ENCODE measurements around the gene ATXN1.
"Not testable (repeated sequence)": the region's sequence is repeated elsewhere in the genome, so short reads cannot be mapped to it uniquely, and the experiment has no call there.

The ATXN1 gene

DNA sequence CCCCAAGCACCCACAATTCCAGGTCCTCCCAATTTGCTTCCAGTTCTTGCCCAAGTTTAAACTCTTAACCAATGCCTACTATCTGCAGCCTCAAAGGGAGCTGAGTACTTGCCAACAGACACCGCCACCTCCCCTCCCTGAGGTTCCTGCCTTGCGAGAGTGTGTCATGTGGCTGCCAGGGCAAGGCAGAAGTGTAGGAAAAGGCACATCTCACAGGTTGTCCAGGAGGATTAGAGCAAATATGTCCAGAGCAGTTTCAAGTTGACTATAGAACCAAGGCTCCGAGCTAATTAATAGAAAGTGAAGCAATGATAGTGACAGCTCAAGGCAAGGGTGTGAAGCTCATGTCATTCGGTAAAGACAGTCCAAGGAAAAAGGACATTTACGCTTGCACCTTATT is 127.8 kb downstream of the ATXN1 start:
- CTCF ChIA-PET, result interaction anchor here (2.2 kb wide), 1 partner anchor 41 kb away, joined by 8 read pairs; no protein-coding TSS in a partner anchor
- no peak for DNase-seq (ENCODE audit: extremely low spot score)
- POLR2A ChIA-PET, result no interaction called here
- TF ChIP-seq, protein P1, sequence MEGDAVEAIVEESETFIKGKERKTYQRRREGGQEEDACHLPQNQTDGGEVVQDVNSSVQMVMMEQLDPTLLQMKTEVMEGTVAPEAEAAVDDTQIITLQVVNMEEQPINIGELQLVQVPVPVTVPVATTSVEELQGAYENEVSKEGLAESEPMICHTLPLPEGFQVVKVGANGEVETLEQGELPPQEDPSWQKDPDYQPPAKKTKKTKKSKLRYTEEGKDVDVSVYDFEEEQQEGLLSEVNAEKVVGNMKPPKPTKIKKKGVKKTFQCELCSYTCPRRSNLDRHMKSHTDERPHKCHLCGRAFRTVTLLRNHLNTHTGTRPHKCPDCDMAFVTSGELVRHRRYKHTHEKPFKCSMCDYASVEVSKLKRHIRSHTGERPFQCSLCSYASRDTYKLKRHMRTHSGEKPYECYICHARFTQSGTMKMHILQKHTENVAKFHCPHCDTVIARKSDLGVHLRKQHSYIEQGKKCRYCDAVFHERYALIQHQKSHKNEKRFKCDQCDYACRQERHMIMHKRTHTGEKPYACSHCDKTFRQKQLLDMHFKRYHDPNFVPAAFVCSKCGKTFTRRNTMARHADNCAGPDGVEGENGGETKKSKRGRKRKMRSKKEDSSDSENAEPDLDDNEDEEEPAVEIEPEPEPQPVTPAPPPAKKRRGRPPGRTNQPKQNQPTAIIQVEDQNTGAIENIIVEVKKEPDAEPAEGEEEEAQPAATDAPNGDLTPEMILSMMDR (IDR thresholded peaks at IDR 0.05; ENCODE audit: control extremely low read depth, extremely low read depth, low read depth, missing control alignments), result no peak

DNA sequence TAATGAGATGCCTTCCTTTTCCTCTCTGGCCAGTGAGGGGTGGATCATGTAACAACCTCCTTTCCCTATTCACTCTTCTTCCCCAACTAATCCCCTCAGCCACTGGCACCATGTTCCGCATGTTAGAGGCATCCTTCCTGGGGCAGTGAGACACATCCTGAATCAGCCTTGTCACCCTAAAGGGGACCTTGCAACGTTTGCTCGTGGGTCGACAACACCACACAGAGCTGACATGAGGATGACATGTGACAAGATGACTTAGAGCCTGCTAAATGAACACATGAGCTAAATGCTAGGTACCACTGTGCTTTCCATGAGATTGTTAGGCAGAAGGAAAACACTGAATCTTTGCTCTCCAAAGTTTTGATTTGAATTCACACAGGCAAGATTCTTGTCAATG is 129.2 kb downstream of the ATXN1 start:
- CTCF ChIA-PET, result interaction anchor here (1.2 kb wide), 1 partner anchor 10 kb away, joined by 4 read pairs; no protein-coding TSS in a partner anchor
- DNase-seq (ENCODE audit: extremely low spot score), result no peak
- POLR2A ChIA-PET, result no interaction called here
- TF ChIP-seq, protein P1 (IDR thresholded peaks at IDR 0.05; ENCODE audit: control extremely low read depth, extremely low read depth, low read depth, missing control alignments), result no peak

DNA sequence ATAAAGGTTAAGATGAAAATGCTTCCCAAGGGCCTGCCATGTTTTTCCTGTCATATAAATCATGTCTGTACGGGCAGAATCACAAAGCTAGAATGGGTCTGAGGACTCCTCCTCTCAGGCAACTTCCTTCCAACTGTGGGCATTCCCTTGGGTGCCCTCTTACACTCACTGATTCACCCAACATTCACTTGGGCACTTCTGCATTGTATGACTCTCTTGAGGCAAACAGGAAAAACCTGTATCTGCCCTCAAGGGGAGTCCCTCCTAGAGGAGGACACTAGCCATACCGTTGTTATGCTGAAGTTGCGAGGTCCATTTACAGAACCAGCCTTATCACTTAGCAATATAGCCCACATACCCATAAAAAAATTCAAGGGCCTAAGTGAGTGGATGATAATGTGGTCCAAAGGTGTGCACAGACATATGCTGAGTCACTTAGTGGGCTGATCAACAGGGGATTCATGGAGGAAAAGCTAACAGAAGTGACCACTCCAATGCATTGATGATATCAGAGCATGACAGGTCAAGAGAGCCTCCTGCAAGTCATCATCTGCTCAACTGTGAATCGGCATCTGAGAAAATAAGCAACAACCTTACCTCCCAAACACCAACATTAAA is 131.1 kb downstream of the ATXN1 start:
- CTCF ChIA-PET, result no interaction called here
- POLR2A ChIA-PET, result no interaction called here
- TF ChIP-seq, protein P1 (IDR thresholded peaks at IDR 0.05; ENCODE audit: control extremely low read depth, extremely low read depth, low read depth, missing control alignments), result no peak
- DNase-seq (ENCODE audit: extremely low spot score), result no peak

DNA sequence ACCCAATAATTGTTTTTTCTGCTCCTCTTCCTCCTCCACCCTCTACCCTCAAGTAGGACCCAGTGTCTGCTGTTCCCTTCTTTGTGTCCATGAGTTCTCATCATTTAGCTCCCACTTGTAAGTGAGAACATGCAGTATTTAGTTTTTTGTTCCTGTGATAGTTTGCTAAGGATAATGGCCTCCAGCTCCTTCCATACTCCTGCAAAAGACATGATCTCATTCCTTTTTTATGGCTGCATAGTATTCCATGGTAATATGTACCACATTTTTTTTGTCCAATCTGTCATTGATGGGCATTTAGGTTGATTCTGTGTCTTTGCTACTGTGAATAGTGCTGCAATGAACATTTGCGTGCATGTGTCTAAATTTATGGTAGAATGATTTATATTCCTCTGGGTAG is 132.7 kb downstream of the ATXN1 start:
- CTCF ChIA-PET, result interaction anchor here (1.0 to 1.3 kb wide), 4 partner anchors 9 to 21 kb away, joined by 3 to 5 read pairs (median 4); no protein-coding TSS in a partner anchor
- DNase-seq (ENCODE audit: extremely low spot score); POLR2A ChIA-PET: not testable (repeated sequence)

DNA sequence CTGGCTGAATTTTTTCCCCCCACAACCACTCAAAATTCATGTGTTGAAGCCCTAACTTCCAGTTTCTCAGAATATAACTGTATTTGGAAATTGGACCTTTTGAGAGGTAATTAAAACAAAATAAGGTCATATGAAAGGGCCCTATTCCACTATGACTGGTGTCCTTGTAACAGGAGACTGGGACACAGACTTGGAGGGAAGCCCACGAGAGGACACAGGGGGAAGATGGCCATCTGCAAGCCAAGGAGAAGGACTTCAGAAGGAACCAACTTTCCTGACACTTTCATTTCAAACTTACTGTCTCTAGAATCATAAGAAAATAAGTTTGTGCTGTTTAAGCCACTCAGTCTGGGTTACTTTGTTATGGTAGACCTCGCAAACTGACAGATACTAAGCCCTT is 134.6 kb downstream of the ATXN1 start:
- DNase-seq (ENCODE audit: extremely low spot score), result no peak
- CTCF ChIA-PET, result no interaction called here
- TF ChIP-seq, protein P1 (IDR thresholded peaks at IDR 0.05; ENCODE audit: control extremely low read depth, extremely low read depth, low read depth, missing control alignments), result no peak
- POLR2A ChIA-PET, result no interaction called here

DNA sequence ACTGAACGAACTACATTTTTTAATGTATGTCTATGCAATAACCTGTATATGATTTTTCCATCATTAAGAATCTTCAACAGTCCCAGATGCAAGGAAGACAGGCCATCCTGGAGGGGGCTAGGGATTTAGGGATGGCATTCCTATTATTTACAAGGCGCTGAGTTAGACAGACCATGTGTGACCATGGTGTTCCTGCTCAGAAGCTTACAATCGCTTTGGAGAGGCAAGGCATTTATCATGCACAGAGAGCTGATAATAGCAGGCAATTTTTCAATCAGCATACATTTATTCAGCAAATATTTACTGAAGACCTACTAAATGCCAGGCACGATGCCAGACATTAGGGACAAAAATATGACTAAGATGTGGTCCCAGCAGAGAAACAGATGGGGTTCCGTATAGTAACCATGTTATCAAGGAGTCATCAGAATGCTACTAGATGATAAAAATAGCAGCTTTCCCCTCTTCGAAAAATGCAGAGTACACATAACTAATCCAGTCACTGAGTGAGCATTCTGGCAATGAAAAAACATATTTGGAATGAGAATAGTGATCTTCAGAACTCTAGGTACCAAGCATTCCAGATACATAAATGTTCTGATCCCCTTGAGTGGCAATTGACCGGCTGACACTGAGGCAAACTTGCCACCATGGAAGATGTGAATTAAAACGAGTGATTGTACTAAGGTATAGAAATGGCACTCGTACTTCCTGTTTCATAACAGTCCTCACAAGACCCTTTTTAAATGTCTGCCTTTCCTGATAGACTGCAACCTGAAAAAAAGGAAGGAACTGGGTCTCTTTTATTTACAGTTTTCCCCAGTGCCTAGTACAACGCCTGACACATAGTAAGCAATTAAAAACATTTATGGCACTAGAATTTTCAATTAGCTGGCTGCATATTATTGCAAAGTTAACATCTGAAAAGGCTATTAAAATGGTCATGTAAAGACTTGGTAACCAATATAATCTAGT is 135.7 kb downstream of the ATXN1 start:
- DNase-seq (ENCODE audit: extremely low spot score), result no peak
- TF ChIP-seq, protein P1 (IDR thresholded peaks at IDR 0.05; ENCODE audit: control extremely low read depth, extremely low read depth, low read depth, missing control alignments), result no peak
- ChIA-PET POLR2A (no interaction called here), CTCF (interaction anchor here (1.1 to 1.5 kb wide), 2 partner anchors 10 to 294 kb away, joined by 4 to 6 read pairs; no protein-coding TSS in a partner anchor)

All from GM10248 (cell line).